Measurements from ENCODE around the gene ZNF827. TPM values are rescaled to one million over a fixed set of nuclear protein-coding genes. Genes with fewer than 3 reads are reported as not detected.

ZNF827 gene
- total and polyA plus RNA-seq, 2 of the 13 experiments (the other 11 are each of a cell fraction or from before 2014, with no cell fraction given), result 2.8 TPM

GRCh38 chr4:145938618-145939440 is at the start of gene ZNF827 (continued):
- TF ChIP-seq KLF13 (CRISPR knock-in tag; IDR thresholded peaks at IDR 0.05), result no peak
- 0 out of 2 replicates have a peak, but pooled peaks have one; percentile 45 for TF ChIP-seq ZBTB38 (CRISPR knock-in tag; IDR thresholded peaks at IDR 0.05)
- peak; percentile 21; the same call in 1 of the 2 replicates for TF ChIP-seq KAT8 (CRISPR knock-in tag; IDR thresholded peaks at IDR 0.05)
- 0 out of 2 replicates have a peak, but pooled peaks have one; percentile 43 for TF ChIP-seq HOXD1 (CRISPR knock-in tag; IDR thresholded peaks at IDR 0.05)
- 0 out of 2 replicates have a peak, but pooled peaks have one; percentile 45 for TF ChIP-seq ZNF761 (CRISPR knock-in tag; conservative IDR thresholded peaks at IDR 0.05)
- peak; percentile 54; the same call in 1 of the 2 replicates for TF ChIP-seq TARDBP (CRISPR knock-in tag; IDR thresholded peaks at IDR 0.05)
- no peak for TF ChIP-seq POLR2AphosphoS5 (IDR thresholded peaks at IDR 0.05; ENCODE audit: low read depth, low read length)
- peak; percentile 90 for TF ChIP-seq CCAR2 (optimal IDR thresholded peaks at IDR 0.05; ENCODE audit: low read depth, low read length)
- no peak for TF ChIP-seq BCL3 (CRISPR knock-in tag; IDR thresholded peaks at IDR 0.05)
- TF ChIP-seq ARID5B (CRISPR knock-in tag; IDR thresholded peaks at IDR 0.05), result peak; percentile 79
- peak; percentile 9; the same call in 1 of the 2 replicates for TF ChIP-seq MED13 (CRISPR knock-in tag; IDR thresholded peaks at IDR 0.05)
- TF ChIP-seq RAD21 (CRISPR knock-in tag; IDR thresholded peaks at IDR 0.05), result peak; percentile 28; the same call in 1 of the 2 replicates
- TF ChIP-seq MAZ (IDR thresholded peaks at IDR 0.05; ENCODE audit: borderline replicate concordance, low read depth, low read length), result no peak
- no peak for TF ChIP-seq MAZ (CRISPR knock-in tag; IDR thresholded peaks at IDR 0.05; ENCODE audit: low read depth)
- TF ChIP-seq SCMH1 (CRISPR knock-in tag; IDR thresholded peaks at IDR 0.05; ENCODE audit: borderline replicate concordance), result peak; percentile 49; the same call in 1 of the 2 replicates
- no peak for TF ChIP-seq MBD4 (IDR thresholded peaks at IDR 0.05; ENCODE audit: borderline replicate concordance, low read length)
- peak; percentile 69 for TF ChIP-seq PATZ1 (CRISPR knock-in tag; IDR thresholded peaks at IDR 0.05)
- TF ChIP-seq ARNT2 (CRISPR knock-in tag; IDR thresholded peaks at IDR 0.05; ENCODE audit: low read depth), result 0 out of 2 replicates have a peak, but pooled peaks have one; percentile 41
- TF ChIP-seq ZNF564 (CRISPR knock-in tag; IDR thresholded peaks at IDR 0.05), result peak; percentile 74; the same call in 1 of the 2 replicates

Measured in HepG2 (cell line).